ENCODE results near the gene OLFM2. TPM values are rescaled to one million over a fixed set of nuclear protein-coding genes. Genes with fewer than 3 reads are reported as not detected.

The OLFM2 gene
- total RNA-seq (2021) (3.4 and 6.2 TPM in 2 replicates), Bru-seq, nascent RNA (percentile 30 among the genes with signal in this experiment), BruChase-seq, experiment 1, labeled RNA remaining after a 2-hour chase (percentile 43 among the genes with signal in this experiment), BruChase-seq, experiment 2, labeled RNA remaining after a 6-hour chase (percentile 34 among the genes with signal in this experiment)
- long read RNA-seq, partial matches to known transcripts: 0 of 6 reads
- long read RNA-seq, other reads (novel, unspliced or antisense): 4 of 6 reads

DNA sequence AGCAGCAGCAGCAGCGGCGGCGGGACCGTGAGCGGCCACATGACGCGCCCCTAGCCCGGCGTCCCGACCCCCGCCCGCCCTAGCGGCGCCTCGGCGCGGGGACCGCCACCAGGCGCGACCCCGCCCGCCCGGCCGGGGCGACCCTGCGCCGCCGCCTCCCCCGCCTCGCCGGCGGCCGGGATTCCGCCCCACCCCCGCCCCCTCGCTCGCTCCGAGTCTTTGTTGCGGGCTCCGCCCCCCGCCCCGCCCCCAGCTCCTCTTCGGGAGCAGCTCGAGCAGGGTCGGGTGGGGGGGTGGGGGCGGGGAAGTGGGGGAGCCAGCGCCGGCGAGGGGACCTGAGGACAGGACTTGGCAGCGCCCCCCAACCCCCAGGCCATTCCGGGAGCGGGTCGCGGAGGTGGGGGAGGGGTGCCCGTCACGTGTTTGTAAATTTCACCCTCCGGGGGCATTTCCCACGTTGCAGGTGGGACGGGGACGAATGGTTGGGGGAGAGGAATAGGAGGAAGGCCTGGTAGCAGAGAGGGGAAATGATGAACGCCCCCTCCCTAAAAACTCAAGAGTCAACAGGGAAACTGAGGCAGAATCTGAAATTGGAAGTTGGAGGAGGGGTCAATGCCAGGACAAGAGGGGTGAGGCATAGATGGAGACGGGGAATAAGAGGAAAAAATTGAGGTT, at the start of gene OLFM2:
Gene OLFM2, minus strand, starts transcription at position 190 of the 675 bp plus-strand sequence. Its CDS starts 149 bp downstream, at position 41.
- no peak for DNase-seq
- POLR2A ChIA-PET (ENCODE audit: unreplicated experiment): no interaction called here
- H3F3A ChIP-seq (ENCODE audit: insufficient read depth, low read depth): peaks cover 19% of the 10 kb centered on the region; the same call in 1 of the 2 replicates
- CTCF ChIA-PET: interaction anchor here (0.5 to 0.6 kb wide), 2 partner anchors 185 to 341 kb away, joined by 5 to 7 read pairs; no protein-coding TSS in a partner anchor
- H3K36me3 ChIP-seq (ENCODE audit: low read depth): no peaks in the 10 kb centered on the region
- H4K20me1 ChIP-seq (ENCODE audit: insufficient read depth): no peaks in the 10 kb centered on the region
- no peak within 1 kb of the TSS for H3K4me2 ChIP-seq
- TF ChIP-seq EZH2 (IDR thresholded peaks at IDR 0.05; ENCODE audit: low read depth) (no peak), CTCF (conservative IDR thresholded peaks at IDR 0.05) (no peak)
- intact Hi-C loops (cut with micrococcal nuclease; ENCODE audit: unreplicated experiment): loop anchor here (10.0 kb wide), 2 partner anchors 168 to 638 kb away; partner anchors contain the start of genes ANGPTL6 and PPAN
- no peaks in the 10 kb centered on the region for H3K4me1 ChIP-seq (replicated peaks; ENCODE audit: insufficient read depth)
- no TSS peak for BruUV-seq (replicated peaks)
- no peak within 1 kb of the TSS for H3K4me3 ChIP-seq
- H3K9me2 ChIP-seq (ENCODE audit: insufficient read depth): no peaks in the 10 kb centered on the region
- no peaks in the 10 kb centered on the region for H3K79me2 ChIP-seq (ENCODE audit: low read depth)
- H3K27me3 ChIP-seq (ENCODE audit: insufficient read depth, low read depth): peaks cover 21% of the 10 kb centered on the region; the same call in 1 of the 2 replicates
- H3K9me3 ChIP-seq (ENCODE audit: insufficient read depth, low read depth): no peaks in the 10 kb centered on the region
- no peak within 1 kb of the TSS for H2AFZ ChIP-seq
- H3K27ac ChIP-seq: no peak within 1 kb of the TSS

DNA sequence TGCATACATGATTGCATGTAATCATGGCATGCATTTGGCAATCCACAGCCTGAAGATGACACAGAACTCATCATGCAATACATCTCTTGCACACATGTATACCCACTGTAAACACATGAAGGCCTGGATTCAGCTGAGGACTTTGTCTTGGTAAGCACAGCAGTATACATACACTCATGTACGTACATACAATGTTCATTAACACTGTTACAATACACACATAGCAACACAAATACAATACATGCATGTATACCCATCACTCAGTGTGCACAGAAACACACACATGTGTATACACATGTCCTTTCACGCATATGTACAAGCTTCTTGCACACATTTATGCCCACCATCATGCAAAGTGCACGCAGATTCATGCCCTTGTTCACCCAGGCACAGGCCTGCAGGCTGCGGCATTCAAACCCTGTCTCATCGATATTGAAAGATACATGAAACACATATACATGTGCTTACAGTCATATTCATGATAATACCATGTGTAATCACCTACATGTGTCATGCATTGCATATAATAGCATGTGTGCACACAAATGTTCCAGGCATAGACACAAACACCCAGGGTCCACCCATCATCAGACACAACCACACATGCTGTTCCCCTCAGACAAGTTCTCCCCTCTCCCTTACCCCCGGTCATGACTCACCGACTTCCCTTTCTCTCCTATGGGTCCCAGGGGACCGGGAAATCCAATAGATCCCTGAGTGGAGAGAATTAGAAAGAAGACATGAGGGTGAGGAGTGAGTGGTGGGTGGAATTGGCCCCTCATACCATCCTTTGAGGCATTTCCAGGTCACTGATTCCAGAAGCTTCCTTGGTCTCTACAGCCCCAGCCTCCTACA, 45.3 kb upstream of the OLFM2 start:
- no peak overlapping the region for H3K27ac ChIP-seq
- no peak overlapping the region for H3K4me2 ChIP-seq
- H4K20me1 ChIP-seq (ENCODE audit: insufficient read depth): no peaks in the 10 kb centered on the region
- H2AFZ ChIP-seq: no peak overlapping the region
- ChIA-PET POLR2A (ENCODE audit: unreplicated experiment) (no interaction called here), CTCF (no interaction called here)
- no peaks in the 10 kb centered on the region for H3K9me3 ChIP-seq (ENCODE audit: insufficient read depth, low read depth)
- intact Hi-C loops (cut with micrococcal nuclease; ENCODE audit: unreplicated experiment): no loop called here
- H3K36me3 ChIP-seq (ENCODE audit: low read depth): no peaks in the 10 kb centered on the region
- no peaks in the 10 kb centered on the region for H3K9me2 ChIP-seq (ENCODE audit: insufficient read depth)
- no TSS peak for BruUV-seq (replicated peaks)
- no peaks in the 10 kb centered on the region for H3K4me1 ChIP-seq (replicated peaks; ENCODE audit: insufficient read depth)
- peaks cover 86% of the 10 kb centered on the region for H3K27me3 ChIP-seq (ENCODE audit: insufficient read depth, low read depth)
- H3K79me2 ChIP-seq (ENCODE audit: low read depth): no peaks in the 10 kb centered on the region
- no peak for DNase-seq
- H3F3A ChIP-seq (ENCODE audit: insufficient read depth, low read depth): no peaks in the 10 kb centered on the region
- TF ChIP-seq EZH2 (IDR thresholded peaks at IDR 0.05; ENCODE audit: low read depth) (no peak), CTCF (conservative IDR thresholded peaks at IDR 0.05) (no peak)
- H3K4me3 ChIP-seq: no peak overlapping the region

DNA sequence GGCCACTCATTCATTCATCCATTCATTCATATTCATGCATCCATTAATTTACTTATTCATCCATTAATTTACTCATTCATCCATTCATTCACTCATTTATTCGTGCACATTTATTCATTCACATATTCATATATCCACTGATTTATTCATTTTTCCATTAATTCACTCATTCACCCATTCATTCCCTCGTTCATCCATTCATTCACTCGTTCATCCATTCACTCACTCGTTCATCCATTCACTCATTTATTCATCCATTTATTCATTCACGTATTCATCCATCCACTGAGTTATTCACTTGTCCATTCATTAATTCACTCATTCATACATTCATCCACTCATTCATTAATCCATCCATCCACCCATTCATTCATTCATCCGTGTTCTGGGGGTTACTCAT, 35.8 kb upstream of the OLFM2 start:
- no peaks in the 10 kb centered on the region; the same call in 1 of the 2 replicates for H3K9me2 ChIP-seq (ENCODE audit: insufficient read depth)
- no peaks in the 10 kb centered on the region for H3F3A ChIP-seq (ENCODE audit: insufficient read depth, low read depth)
- H3K4me2 ChIP-seq: no peak overlapping the region
- ChIA-PET POLR2A (ENCODE audit: unreplicated experiment) (no interaction called here), CTCF (no interaction called here)
- H3K9me3 ChIP-seq (ENCODE audit: insufficient read depth, low read depth): no peaks in the 10 kb centered on the region
- BruUV-seq (replicated peaks): no TSS peak
- H4K20me1 ChIP-seq (ENCODE audit: insufficient read depth): no peaks in the 10 kb centered on the region
- H3K27ac ChIP-seq: no peak overlapping the region
- H3K79me2 ChIP-seq (ENCODE audit: low read depth): no peaks in the 10 kb centered on the region
- H3K4me1 ChIP-seq (replicated peaks; ENCODE audit: insufficient read depth): no peaks in the 10 kb centered on the region
- TF ChIP-seq EZH2 (IDR thresholded peaks at IDR 0.05; ENCODE audit: low read depth): no peak
- TF ChIP-seq CTCF (conservative IDR thresholded peaks at IDR 0.05): no peak
- peak in 1 of 2 experiments; percentile 20 for DNase-seq
- H3K36me3 ChIP-seq (ENCODE audit: low read depth): no peaks in the 10 kb centered on the region
- H3K27me3 ChIP-seq (ENCODE audit: insufficient read depth, low read depth): peaks cover 68% of the 10 kb centered on the region
- intact Hi-C loops (cut with micrococcal nuclease; ENCODE audit: unreplicated experiment): no loop called here
- no peak overlapping the region for H2AFZ ChIP-seq
- no peak overlapping the region for H3K4me3 ChIP-seq
